SH-SY5Y (cell line): ENCODE data around the gene NCAM1.

Experiments used
- GATA2 ChIP-seq: IDR thresholded peaks from 2 replicates; pipeline ENCODE4 v1.6.1; 2011; ENCODE audit warnings: mild to moderate bottlenecking, low read depth, low read length
- GATA3 ChIP-seq: IDR thresholded peaks from 2 replicates; pipeline ENCODE4 v1.6.1; 2011; ENCODE audit warnings: low read depth, mild to moderate bottlenecking, low read length, moderate library complexity

NCAM1 gene

DNA sequence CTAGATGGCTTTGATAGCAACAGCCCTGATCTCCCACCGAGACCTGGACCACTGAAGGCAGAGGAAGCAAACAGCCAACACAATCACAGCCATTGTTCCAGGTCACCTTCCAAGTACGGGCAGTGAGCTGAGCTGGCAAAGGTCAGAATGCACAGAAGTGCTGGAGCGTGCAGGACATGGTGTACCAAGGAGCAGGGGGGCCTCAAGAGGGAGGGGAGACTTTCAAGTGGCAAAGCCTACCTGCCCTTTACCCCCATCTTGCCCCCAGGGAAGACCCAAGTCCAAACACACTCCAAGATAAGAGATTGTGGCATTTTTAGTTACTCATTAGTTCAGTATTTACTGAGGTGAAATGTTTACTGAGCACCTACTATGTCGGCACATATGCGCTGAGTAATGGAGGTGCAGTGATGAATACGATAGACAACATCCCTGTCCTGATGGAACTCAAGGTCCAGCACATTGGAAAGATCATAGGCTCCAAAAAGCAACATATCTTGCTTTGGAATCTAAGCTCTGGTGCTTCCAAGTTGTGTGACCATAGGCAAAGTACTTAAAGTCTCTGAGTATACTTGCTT, 327.2 kb downstream of the NCAM1 start:
- TF ChIP-seq GATA3 = no peak
- TF ChIP-seq GATA2 = no peak

- TF ChIP-seq GATA2 = no peak
- no peak for TF ChIP-seq GATA3
Measured at GRCh38 chr11:113289431-113290187, 328.4 kb downstream of the NCAM1 start.

- TF ChIP-seq GATA3 = no peak
- no peak for TF ChIP-seq GATA2
Measured at GRCh38 chr11:113293936-113294335, 332.7 kb downstream of the NCAM1 start.

GRCh38 chr11:113295993-113296392, 334.8 kb downstream of the NCAM1 start:
- TF ChIP-seq GATA2 (no peak), GATA3 (no peak)

DNA sequence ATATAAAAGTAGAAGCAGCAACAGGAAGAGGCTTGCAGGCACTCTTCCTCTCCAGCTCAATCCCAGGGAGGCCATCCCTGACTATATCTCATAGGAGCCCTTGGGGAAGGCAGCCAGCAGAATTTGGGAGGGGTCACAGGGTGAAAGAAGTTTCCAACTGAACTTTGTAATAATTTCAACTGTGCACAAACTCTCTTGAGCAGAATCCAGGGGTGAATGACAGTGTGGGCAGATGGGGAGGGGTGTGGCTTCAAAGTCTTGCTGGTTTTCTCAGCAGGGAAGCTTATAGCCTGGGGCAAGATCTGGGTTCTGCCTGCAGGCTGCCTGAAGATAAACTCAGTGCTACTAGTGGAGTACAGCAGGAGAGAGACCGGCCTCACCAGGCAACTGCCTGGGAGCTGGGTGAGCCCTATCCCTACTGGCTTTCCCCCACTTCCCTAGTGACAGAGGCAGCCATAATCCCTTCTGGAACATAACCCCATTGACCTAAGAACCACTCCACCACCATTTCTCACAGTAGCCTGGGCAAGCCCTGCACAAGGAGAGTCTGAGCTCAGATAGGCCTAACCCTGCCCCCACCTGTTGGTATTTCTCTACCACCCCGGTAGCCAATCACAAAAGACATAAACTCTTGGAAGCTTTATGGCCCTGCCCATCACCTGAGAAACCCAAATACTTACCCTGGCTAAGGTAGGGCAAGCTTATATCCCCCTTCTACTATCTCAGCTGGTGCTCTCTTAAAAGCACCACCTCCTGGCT, 335.4 kb downstream of the NCAM1 start:
- no peak for TF ChIP-seq GATA2
- TF ChIP-seq GATA3 = no peak

- TF ChIP-seq GATA3 = no peak
- no peak for TF ChIP-seq GATA2
Measured at GRCh38 chr11:113304916-113305315, 343.7 kb downstream of the NCAM1 start.

DNA sequence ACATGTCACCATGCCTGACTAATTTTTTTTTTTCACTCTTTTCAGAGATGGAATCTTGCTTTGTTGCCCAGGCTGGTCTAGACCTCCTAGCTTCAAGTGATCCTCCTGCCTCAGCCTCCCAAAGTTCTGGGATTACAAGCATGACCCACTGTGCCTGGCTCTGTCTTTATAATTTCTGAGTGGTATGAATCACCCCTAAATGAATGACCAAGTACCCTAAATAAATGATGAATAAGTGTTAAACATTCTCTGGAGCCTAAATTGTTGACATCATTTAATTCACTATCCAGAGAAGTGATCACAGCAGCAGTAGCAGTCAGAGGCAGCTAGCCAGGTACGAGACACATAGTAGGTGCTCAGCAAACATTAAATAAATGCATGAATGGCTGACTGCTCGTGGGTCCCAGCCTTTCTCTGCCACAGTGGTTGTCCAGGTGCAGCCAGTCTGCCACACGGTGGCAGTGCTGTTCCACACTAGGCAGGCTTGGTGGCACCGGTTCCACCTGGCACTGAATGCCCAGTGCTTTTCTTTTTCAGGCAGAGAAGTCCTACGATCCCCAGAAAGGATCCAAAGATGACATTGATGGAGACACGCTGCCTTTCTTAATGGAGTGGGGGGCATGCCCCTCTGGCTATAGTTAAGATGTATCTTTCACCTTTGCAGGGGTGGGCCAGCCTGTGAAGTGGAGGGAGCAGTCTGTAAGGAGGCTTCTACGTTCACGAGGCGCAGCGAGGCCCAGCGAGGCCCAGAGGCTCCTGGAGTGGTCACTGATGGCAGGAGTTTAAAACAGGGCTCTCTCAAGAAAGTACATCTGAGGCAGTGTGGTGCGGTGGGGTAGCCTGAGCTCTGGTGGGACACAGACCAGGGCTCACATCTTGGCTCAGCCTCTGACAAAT, 344.5 kb downstream of the NCAM1 start:
- TF ChIP-seq GATA3 (no peak), GATA2 (no peak)

- TF ChIP-seq GATA3 (no peak), GATA2 (no peak)
Measured at GRCh38 chr11:113308601-113309000, 347.4 kb downstream of the NCAM1 start.

DNA sequence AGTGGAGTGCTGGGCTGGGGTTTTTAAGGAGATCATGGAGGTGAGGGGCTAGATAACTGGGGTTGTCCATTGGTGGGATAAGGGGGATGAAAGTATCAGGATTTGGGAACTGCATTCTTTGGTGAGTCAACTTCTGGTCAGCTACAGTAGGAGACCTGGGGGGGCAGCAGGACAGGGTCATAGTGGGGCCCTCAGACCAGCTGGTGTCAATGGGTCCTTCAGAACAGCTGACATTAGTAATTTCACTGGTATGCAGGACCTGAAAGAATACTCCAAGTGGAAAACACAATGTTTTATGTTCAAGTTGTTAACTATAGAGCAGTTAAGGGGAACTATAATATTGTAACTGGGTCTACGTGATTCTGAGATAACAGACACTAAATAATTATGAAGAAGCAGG, 350.3 kb downstream of the NCAM1 start:
- no peak for TF ChIP-seq GATA3
- no peak for TF ChIP-seq GATA2

DNA sequence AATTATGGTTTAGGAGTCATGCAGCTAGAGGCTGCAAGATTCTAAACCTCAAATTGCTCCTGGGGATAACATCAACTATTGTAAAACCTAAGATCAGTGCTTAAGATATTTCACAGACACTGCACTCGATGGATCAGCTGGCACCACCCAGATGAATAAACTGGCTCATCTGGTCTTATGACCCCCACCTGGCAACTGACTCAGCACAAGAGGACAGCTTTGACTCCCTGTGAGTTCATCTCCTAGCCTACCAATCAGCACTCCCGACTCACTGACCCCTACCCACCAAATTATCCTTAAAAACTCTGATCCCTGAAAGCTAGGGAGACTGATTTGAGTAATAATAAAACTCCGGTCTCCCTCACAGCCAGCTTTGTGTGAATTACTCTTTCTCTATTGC, 352.4 kb downstream of the NCAM1 start:
- TF ChIP-seq GATA3 (no peak), GATA2 (no peak)

GRCh38 chr11:113314065-113314388, 352.8 kb downstream of the NCAM1 start:
- TF ChIP-seq GATA3 (no peak), GATA2 (no peak)

DNA sequence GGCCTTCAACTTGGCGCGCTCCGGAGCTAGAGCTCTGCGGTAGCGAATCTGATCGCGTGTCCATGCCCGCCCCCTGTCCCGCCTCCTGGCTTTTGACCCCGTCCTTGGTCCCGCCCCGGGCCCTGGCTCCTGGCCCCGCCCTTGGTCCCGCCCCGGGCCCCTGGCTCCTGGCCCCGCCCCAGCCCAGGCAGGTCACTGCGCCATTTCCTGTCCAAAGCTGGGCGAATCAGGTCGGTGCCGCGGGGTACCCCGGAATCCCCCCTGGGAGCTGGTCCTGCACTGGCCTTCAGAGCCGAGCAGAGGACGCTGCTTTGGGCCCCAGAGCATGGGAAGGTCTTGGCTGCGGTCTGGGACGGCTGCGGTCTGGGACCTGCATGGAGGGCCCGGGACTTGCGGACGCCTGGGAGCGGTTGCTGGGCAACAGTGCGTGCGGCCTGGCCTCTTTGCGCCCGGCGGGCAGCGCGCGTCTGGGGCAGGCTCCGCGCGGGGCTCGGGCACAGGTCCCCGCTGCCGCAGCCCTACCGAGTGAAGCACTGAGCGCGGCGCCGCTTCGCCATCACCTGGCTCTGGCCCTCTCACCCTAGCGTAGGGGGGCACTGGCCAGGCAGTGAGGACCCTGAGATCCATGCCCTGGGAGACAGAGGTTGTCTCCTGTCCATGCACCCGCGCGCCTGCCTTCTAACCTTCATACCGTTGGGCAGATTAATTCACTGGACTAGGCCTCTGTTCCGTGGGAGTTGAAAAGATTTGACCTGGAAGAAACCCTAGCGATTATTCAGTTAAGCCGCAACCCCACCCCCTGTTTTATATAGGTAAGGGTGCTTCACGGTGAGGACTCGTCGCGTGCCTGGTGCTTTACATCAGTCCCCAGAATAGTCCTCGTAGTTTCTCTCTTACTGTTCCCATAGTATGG, 353.4 kb downstream of the NCAM1 start, which contains the start of gene TTC12:
Gene TTC12 (plus strand): TSS at position 195 of the 913 bp plus-strand sequence. CDS start 1,675 bp downstream, outside the sequence.
- TF ChIP-seq GATA3 (no peak), GATA2 (no peak)

DNA sequence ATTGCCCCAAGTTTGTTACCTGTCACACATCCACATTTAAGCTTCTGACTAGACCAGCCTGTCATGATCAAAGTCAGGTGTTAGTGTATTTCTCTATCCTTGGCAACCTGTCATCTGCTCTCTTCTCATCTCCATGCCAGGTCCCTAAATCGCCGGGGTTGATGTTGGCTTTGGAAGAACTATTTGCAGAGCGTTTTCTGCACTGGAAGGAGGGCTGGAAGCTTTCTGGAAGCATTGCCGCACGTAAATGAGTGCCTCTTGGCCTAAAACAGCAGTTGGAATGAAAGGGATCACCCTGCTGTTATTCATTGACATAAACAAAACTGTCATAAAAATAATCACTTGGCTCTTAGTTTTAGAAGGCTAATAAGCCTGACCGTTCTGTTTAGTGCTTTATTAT, 354.6 kb downstream of the NCAM1 start:
- TF ChIP-seq GATA3 (no peak), GATA2 (no peak)

- no peak for TF ChIP-seq GATA2
- TF ChIP-seq GATA3 = no peak
Measured at GRCh38 chr11:113316256-113316655, 355.0 kb downstream of the NCAM1 start.
